ENCODE data around the gene GLI2.

- no peak for TF ChIP-seq CTCF (IDR thresholded peaks at IDR 0.05)
- no peak for TF ChIP-seq POLR2AphosphoS5 (IDR thresholded peaks at IDR 0.05; ENCODE audit: low read depth, low read length)
These were observed 44.7 kb downstream of the GLI2 start for GRCh38 chr2:120780402-120780801.
